OCI-LY7 (cell line): Measurements from ENCODE around the gene SUPT3H.

Experiments
- CTCF ChIP-seq: fragments of 200-600 bp; sonication (generic); conservative IDR thresholded peaks from 2 replicates; pipeline ENCODE4 v1.5.1; 2014; ENCODE audit warnings: mild to moderate bottlenecking, antibody characterized with exemption, low read length, moderate library complexity, mixed read lengths
- EZH2phosphoT487 ChIP-seq: fragments of 200-600 bp; sonication (generic); IDR thresholded peaks from 2 replicates; pipeline ENCODE4 v1.6.1; 2018; ENCODE audit warnings: low read depth, borderline replicate concordance, mild to moderate bottlenecking, mixed run types, antibody characterized with exemption, low read length, moderate library complexity, mixed read lengths

GRCh38 chr6:45201484-45201883 lies 176.2 kb downstream of the SUPT3H start:
- TF ChIP-seq CTCF (no peak), EZH2phosphoT487 (no peak)
